K562 (cell line): Measurements from ENCODE around the gene VSTM1. TPM values are rescaled to one million over a fixed set of nuclear protein-coding genes. Genes with fewer than 3 reads are reported as not detected.

ENCODE experiments used
- ARID3A ChIP-seq: IDR thresholded peaks from 2 replicates; pipeline ENCODE4 v1.6.1; 2012; ENCODE audit warnings: low read depth, low read length, improper control_type of control experiment, borderline replicate concordance
- ATF1 ChIP-seq, 2 experiments: fragments of 450-650 bp in 1 of 2; IDR thresholded peaks; 2 replicates each; pipeline ENCODE4 v1.6.1; 2016; ENCODE audit warnings: missing compliant biosample characterization in 1 of 2, missing genetic modification characterization in 1 of 2
- BRD9 ChIP-seq: fragments of 450-650 bp; IDR thresholded peaks from 2 replicates; pipeline ENCODE4 v1.6.1; 2018; ENCODE audit warnings: low read depth; ENCODE audit not compliant: partially characterized antibody
- ELF2 ChIP-seq: fragments of 250-450 bp; sonication (Bioruptor Pico); IDR thresholded peaks from 2 replicates; pipeline ENCODE4 v1.5.0; 2021; ENCODE audit warnings: mild to moderate bottlenecking
- FOS ChIP-seq: IDR thresholded peaks from 3 replicates; pipeline ENCODE4 v1.6.1; 2011; ENCODE audit not compliant: insufficient read length; ENCODE audit errors: extremely low read depth
- FOXP4 ChIP-seq: sonication (generic); formaldehyde crosslinking; IDR thresholded peaks from 2 replicates; pipeline ENCODE4 v1.8.0; 2022; ENCODE audit warnings: mild to moderate bottlenecking, missing genetic modification reagents, borderline replicate concordance
- GTF3C2 ChIP-seq: IDR thresholded peaks from 3 replicates; pipeline ENCODE4 v1.6.1; 2011; ENCODE audit warnings: borderline replicate concordance, mild to moderate bottlenecking, moderate library complexity; ENCODE audit not compliant: insufficient read length; ENCODE audit errors: extremely low read depth
- HDAC1 ChIP-seq, 2 experiments: fragments of 450-650 bp; IDR thresholded peaks; 2 replicates each; pipeline ENCODE4 v1.6.1; 2016 to 2017; ENCODE audit warnings: inconsistent platforms in 1 of 2, mild to moderate bottlenecking in 1 of 2, moderate library complexity in 1 of 2
- IRF2 ChIP-seq: sonication (generic); formaldehyde crosslinking; IDR thresholded peaks from 2 replicates; pipeline ENCODE4 v1.8.1; 2022; ENCODE audit warnings: mild to moderate bottlenecking, missing genetic modification reagents
- MAFF ChIP-seq: IDR thresholded peaks from 2 replicates; pipeline ENCODE4 v1.6.1; 2012; ENCODE audit warnings: low read length, improper control_type of control experiment
- MED1 ChIP-seq: sonication (generic); formaldehyde crosslinking; IDR thresholded peaks from 2 replicates; pipeline ENCODE4 v1.8.1; 2023; ENCODE audit warnings: missing genetic modification reagents, borderline replicate concordance
- MYBL2 ChIP-seq, 2 experiments: fragments of 450-650 bp in 1 of 2; sonication (generic) in 1 of 2; formaldehyde crosslinking in 1 of 2; IDR thresholded peaks; 2 replicates each; pipeline versions ENCODE4 v1.6.1 to v1.8.1; 2017 to 2022; ENCODE audit warnings: borderline replicate concordance in 1 of 2, inconsistent platforms in 1 of 2, low read depth in 1 of 2, mild to moderate bottlenecking in 1 of 2, missing genetic modification reagents in 1 of 2, moderate library complexity in 1 of 2
- PHF20 ChIP-seq: fragments of 450-650 bp; IDR thresholded peaks from 2 replicates; pipeline ENCODE4 v1.6.1; 2018; ENCODE audit not compliant: partially characterized antibody
- RBM14 ChIP-seq: fragments of 200-400 bp; formaldehyde crosslinking; IDR thresholded peaks from 2 replicates; pipeline ENCODE4 v1.6.1; 2018; ENCODE audit warnings: low read depth, mild to moderate bottlenecking, low read length, moderate library complexity, borderline replicate concordance; ENCODE audit not compliant: insufficient read depth
- SFPQ ChIP-seq: fragments of 200-400 bp; formaldehyde crosslinking; IDR thresholded peaks from 2 replicates; pipeline ENCODE4 v1.6.1; 2017; ENCODE audit warnings: mild to moderate bottlenecking, low read depth, low read length, moderate library complexity
- SMARCE1 ChIP-seq: fragments of 450-650 bp; IDR thresholded peaks from 2 replicates; pipeline ENCODE4 v1.7.1; 2016; ENCODE audit warnings: mild to moderate bottlenecking
- ZKSCAN3 ChIP-seq: fragments of 250-450 bp; sonication (Bioruptor Pico); IDR thresholded peaks from 2 replicates; pipeline ENCODE4 v1.4.0; 2020
- ZNF184 ChIP-seq: sonication (generic); formaldehyde crosslinking; IDR thresholded peaks from 2 replicates; pipeline ENCODE4 v1.5.0; 2020; ENCODE audit warnings: missing genetic modification reagents
- ZNF239 ChIP-seq: fragments of 250-450 bp; sonication (Bioruptor Pico); IDR thresholded peaks from 2 replicates; pipeline ENCODE4 v1.4.0; 2020; ENCODE audit warnings: mild to moderate bottlenecking
- ZNF311 ChIP-seq: fragments of 250-450 bp; sonication (Bioruptor Pico); IDR thresholded peaks from 2 replicates; pipeline ENCODE4 v1.4.0; 2020; ENCODE audit warnings: mild to moderate bottlenecking, moderate library complexity
- polyA plus RNA-seq, 8 experiments: library from polyadenylated mRNA; depleted of rRNA in 4 of 8; stranded (reverse) in 5 of 8; unstranded in 3 of 8; fragments of >200 nt; fragmentation: Nextera tagmentation in 2 of 8; fragmentation: Illumina TruSeq in 1 of 8; extraction: Ambion mirVana in 2 of 8; extraction: Trizol in 1 of 8; gene quantifications; 2 replicates each; pipeline versions ENCODE4 v1.2.1 to v1.2.3, GENCODE V29; 2011 to 2014; ENCODE audit warnings: inconsistent platforms in 1 of 8, missing spikeins in 1 of 8
- total RNA-seq, 7 experiments: library from RNA; depleted of rRNA in 6 of 7; stranded (reverse); fragments of >200 nt in 6 of 7; fragmentation: Illumina TruSeq in 2 of 7; extraction: Trizol in 2 of 7; gene quantifications; 2 replicates each; pipeline versions ENCODE4 v1.2.1 to v1.2.3, GENCODE V29; 2011 to 2021; ENCODE audit warnings: low replicate concordance in 1 of 7

Gene VSTM1
- total and polyA plus RNA-seq, 9 of the 15 experiments (the other 6 are each of a cell fraction or from before 2014, with no cell fraction given) = not detected

- TF ChIP-seq RBM14 (no peak), FOXP4 (CRISPR knock-in tag) (no peak), FOS (no peak), MED1 (no peak), ZNF239 (CRISPR knock-in tag) (no peak), HDAC1 (IDR thresholded peaks at IDR 0.05) (peak in 1 of 2 experiments; percentile 63; a peak in 2 of 4 replicates), ZNF311 (CRISPR knock-in tag) (no peak), ZNF184 (CRISPR knock-in tag) (no peak), MYBL2 (IDR thresholded peaks at IDR 0.05; ENCODE audit: low read depth) (no peak), MYBL2 (CRISPR knock-in tag; IDR thresholded peaks at IDR 0.05; ENCODE audit: borderline replicate concordance) (no peak), SFPQ (no peak), SMARCE1 (peak; percentile 72), ATF1 (CRISPR knock-in tag; IDR thresholded peaks at IDR 0.05) (no peak), ATF1 (tag; IDR thresholded peaks at IDR 0.05) (no peak), IRF2 (no peak), MAFF (no peak), GTF3C2 (no peak), PHF20 (peak; percentile 15), BRD9 (peak; percentile 41), ELF2 (no peak), ZKSCAN3 (CRISPR knock-in tag) (no peak), ARID3A (no peak)
These were observed 33.0 kb upstream of the VSTM1 start (continued) for GRCh38 chr19:54096617-54097106.
